Subcutaneous adipose tissue (tissue), 4 donors: ENCODE data around the gene ETV1. TPM values are rescaled to one million over a fixed set of nuclear protein-coding genes. Genes with fewer than 3 reads are reported as not detected.

Source experiments
- total RNA-seq, 4 donors: library from RNA; depleted of rRNA; stranded (reverse); fragments of >200 nt; gene quantifications; one replicate each; pipeline ENCODE4 v1.1.0, GENCODE V29; 2016
- TF ChIP-seq, protein P1 (sequence below): fragments of 450-650 bp; IDR thresholded peaks from one replicate; pipeline ENCODE4 v1.5.1; 2016; ENCODE audit warnings: low read depth, mild to moderate bottlenecking, control low read depth, antibody characterized with exemption, moderate library complexity

The ETV1 gene
- total RNA-seq, 4 donors from 2014 or later, result 0.88 to 3.6 (median 1.8) TPM

DNA sequence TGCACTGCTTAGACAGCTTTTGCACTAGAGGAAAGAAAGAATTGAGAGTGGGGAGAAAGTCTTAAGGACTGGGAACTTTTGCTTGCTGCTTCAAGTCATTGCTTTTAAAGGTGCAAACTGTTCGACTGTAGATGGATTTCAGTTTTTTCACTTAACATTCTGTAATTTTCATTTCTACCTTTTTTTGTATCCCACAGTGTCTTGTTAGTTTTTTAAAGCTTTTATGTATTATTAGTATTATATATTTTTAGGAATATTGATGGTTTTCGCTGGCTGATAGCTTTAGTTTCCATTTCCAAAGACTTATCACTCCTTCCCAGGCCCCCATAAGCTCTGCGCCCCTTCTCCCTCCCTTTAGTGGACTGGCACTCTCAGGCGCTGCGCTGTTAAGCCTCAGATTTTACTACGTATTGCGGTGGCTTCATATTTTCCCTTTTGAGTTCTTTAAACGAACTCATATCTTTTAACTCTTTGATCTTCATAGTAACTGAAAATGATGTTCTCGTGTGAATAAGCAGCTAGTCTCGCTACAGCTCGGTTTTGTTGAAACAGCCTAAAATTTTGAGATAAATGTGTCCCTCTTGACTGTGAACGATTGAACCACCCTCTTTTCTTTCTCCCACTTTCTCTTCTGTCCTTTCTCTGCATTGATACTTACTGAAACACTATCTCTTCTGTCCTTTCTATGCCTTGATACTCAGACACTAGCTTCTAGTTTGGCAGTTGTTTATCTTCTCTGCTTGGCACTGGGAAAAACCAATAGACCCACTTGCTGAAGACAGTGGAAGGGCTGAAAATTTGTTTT lies 2.5 kb upstream of the ETV1 start:
- TF ChIP-seq, protein P1, sequence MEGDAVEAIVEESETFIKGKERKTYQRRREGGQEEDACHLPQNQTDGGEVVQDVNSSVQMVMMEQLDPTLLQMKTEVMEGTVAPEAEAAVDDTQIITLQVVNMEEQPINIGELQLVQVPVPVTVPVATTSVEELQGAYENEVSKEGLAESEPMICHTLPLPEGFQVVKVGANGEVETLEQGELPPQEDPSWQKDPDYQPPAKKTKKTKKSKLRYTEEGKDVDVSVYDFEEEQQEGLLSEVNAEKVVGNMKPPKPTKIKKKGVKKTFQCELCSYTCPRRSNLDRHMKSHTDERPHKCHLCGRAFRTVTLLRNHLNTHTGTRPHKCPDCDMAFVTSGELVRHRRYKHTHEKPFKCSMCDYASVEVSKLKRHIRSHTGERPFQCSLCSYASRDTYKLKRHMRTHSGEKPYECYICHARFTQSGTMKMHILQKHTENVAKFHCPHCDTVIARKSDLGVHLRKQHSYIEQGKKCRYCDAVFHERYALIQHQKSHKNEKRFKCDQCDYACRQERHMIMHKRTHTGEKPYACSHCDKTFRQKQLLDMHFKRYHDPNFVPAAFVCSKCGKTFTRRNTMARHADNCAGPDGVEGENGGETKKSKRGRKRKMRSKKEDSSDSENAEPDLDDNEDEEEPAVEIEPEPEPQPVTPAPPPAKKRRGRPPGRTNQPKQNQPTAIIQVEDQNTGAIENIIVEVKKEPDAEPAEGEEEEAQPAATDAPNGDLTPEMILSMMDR, result no peak

- TF ChIP-seq, protein P1, result no peak
Measured at GRCh38 chr7:13990984-13991790, 1.7 kb upstream of the ETV1 start.

DNA sequence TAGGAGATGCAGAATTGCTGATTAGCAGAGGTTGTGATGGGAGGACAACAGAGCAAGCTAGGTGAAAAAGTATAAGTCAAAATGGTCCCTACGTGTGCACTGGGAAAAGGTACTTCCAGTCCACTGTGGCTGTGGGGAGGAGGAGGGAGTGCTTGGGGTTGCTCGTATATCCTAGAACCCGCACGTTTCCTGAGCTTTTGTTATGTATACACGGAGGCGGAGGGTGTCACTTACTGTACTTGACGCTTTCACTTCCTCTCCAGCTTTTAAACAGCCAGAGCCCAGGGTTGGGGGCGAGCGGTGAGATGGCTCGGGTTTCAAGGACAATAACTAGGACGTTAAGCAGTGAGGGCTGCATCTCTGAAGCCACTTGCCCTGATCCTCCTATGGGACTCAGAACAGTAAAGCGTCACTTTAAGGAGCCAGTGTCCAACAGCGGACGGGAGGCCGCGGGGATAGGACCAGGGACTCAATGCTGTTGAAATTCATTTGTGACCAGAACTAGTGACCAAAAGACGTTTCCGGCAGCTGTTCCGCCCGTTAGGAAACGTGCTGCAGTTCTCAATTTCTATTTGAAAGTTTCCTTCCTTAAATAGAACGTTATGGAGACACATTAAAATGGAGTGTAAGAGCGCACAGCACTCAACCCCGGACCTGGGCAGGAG lies 985 bp upstream of the ETV1 start:
- TF ChIP-seq, protein P1, result no peak

- TF ChIP-seq, protein P1, result no peak
Measured at GRCh38 chr7:13989949-13990305, 461 bp upstream of the ETV1 start.

GRCh38 chr7:13988731-13989125 lies 738 bp downstream of the ETV1 start:
- TF ChIP-seq, protein P1, result no peak

DNA sequence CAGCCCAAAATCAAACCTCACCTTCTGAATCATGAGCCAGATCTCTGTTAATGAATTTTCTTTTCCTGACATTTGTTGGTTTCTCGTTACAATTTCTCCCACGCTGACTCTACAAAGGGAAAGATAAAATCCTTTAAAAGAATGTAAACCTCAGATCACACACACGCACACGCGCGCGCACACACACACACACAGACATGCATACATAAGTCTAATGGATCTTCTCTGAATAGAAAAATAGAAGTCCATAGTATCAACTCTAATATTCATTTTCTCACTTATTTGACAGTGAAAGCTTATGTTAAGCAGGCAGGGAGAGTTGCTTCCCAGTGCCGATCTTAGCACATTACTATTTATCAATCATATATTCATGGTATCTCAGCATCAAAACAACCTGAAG lies 1.4 kb downstream of the ETV1 start:
- TF ChIP-seq, protein P1, result no peak

DNA sequence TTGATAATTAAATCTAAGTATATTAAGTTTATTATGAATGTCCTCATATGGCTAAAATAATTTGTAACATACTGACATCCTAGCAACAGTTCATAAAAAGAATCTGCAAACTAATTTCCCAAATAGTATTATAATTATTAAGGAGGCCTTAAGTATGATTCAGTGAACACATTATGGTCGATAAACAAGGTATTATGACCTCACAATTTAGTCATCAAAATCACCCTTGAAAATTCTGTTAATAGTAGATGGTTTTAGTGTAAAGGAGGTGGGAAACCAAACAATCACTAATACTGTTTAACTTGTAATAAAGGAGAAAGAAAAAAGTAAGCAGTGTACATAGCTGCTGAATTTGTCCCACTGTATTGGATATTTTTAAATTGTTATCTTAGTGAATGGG lies 2.1 kb downstream of the ETV1 start:
- TF ChIP-seq, protein P1, result no peak
